ENCODE measurements around the gene STK32A.
"Not testable (repeated sequence)": the region's sequence is repeated elsewhere in the genome, so short reads cannot be mapped to it uniquely, and the experiment has no call there.

Gene STK32A

GRCh38 chr5:147223343-147223742 lies 11.5 kb upstream of the STK32A start:
- H3K9ac ChIP-seq (ENCODE audit: low read length): no peak overlapping the region
- no peaks in the 10 kb centered on the region for H3K36me3 ChIP-seq (ENCODE audit: control insufficient read depth, low read depth, low read length)
- H3K27ac ChIP-seq (ENCODE audit: low read length): no peak overlapping the region
- H3K27me3 ChIP-seq (ENCODE audit: control insufficient read depth, insufficient read depth, low read length): no peaks in the 10 kb centered on the region
- H3K9me3 ChIP-seq (ENCODE audit: control insufficient read depth, low read depth, low read length): no peaks in the 10 kb centered on the region
- no peak overlapping the region for H3K4me3 ChIP-seq (ENCODE audit: low read length)
- H3K4me1 ChIP-seq (ENCODE audit: control insufficient read depth, low read depth, low read length): no peaks in the 10 kb centered on the region

- H3K27ac ChIP-seq (ENCODE audit: low read length): no peak overlapping the region
- no peaks in the 10 kb centered on the region for H3K36me3 ChIP-seq (ENCODE audit: control insufficient read depth, low read depth, low read length)
- no peak overlapping the region for H3K9ac ChIP-seq (ENCODE audit: low read length)
- H3K4me3 ChIP-seq (ENCODE audit: low read length): no peak overlapping the region
- H3K9me3 ChIP-seq (ENCODE audit: control insufficient read depth, low read depth, low read length): no peaks in the 10 kb centered on the region
- H3K4me1 ChIP-seq (ENCODE audit: control insufficient read depth, low read depth, low read length): no peaks in the 10 kb centered on the region
- no peaks in the 10 kb centered on the region for H3K27me3 ChIP-seq (ENCODE audit: control insufficient read depth, insufficient read depth, low read length)
Measured at GRCh38 chr5:147223948-147224791, 10.7 kb upstream of the STK32A start.

- H3K9ac ChIP-seq (ENCODE audit: low read length): no peak overlapping the region
- peaks cover 8% of the 10 kb centered on the region for H3K27me3 ChIP-seq (ENCODE audit: control insufficient read depth, insufficient read depth, low read length)
- H3K4me1 ChIP-seq (ENCODE audit: control insufficient read depth, low read depth, low read length): no peaks in the 10 kb centered on the region
- H3K4me3 ChIP-seq (ENCODE audit: low read length): no peak overlapping the region
- no peaks in the 10 kb centered on the region for H3K9me3 ChIP-seq (ENCODE audit: control insufficient read depth, low read depth, low read length)
- H3K27ac ChIP-seq (ENCODE audit: low read length): no peak overlapping the region
- H3K36me3 ChIP-seq (ENCODE audit: control insufficient read depth, low read depth, low read length): no peaks in the 10 kb centered on the region
Measured at GRCh38 chr5:147225938-147226337, 8.9 kb upstream of the STK32A start.

DNA sequence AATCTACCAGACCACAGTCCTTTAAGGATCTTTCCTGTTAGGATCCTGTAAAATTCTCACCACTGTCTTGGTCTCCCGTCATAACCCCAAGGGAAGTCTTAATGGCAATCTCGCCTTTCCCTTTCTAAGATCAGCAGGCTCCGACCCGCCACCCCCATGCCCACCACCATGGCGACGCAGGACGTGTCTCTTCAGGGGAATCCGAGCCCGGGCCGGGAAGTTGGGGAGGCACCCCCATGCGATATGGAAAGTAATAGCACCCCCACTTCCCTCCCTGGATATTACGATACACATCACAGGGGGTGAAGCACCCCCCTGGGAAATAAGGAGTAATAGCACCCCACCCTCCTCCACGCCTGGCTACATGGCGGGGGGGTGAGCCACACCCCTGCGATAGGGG lies 8.3 kb upstream of the STK32A start:
- H3K27ac ChIP-seq (ENCODE audit: low read length): no peak overlapping the region
- H3K9ac ChIP-seq (ENCODE audit: low read length): no peak overlapping the region
- H3K4me3 ChIP-seq (ENCODE audit: low read length): no peak overlapping the region
- H3K36me3 ChIP-seq (ENCODE audit: control insufficient read depth, low read depth, low read length): no peaks in the 10 kb centered on the region
- H3K27me3 ChIP-seq (ENCODE audit: control insufficient read depth, insufficient read depth, low read length): peaks cover 14% of the 10 kb centered on the region
- H3K9me3 ChIP-seq (ENCODE audit: control insufficient read depth, low read depth, low read length): no peaks in the 10 kb centered on the region
- no peaks in the 10 kb centered on the region for H3K4me1 ChIP-seq (ENCODE audit: control insufficient read depth, low read depth, low read length)

GRCh38 chr5:147234239-147234824 lies 494 bp upstream of the STK32A start:
- peak overlapping the region; percentile 65 for H3K4me3 ChIP-seq (ENCODE audit: low read length)
- H3K9me3 ChIP-seq (ENCODE audit: control insufficient read depth, low read depth, low read length): no peaks in the 10 kb centered on the region
- H3K27ac ChIP-seq (ENCODE audit: low read length): no peak overlapping the region
- H3K4me1 ChIP-seq (ENCODE audit: control insufficient read depth, low read depth, low read length): no peaks in the 10 kb centered on the region
- H3K9ac ChIP-seq (ENCODE audit: low read length): no peak overlapping the region
- H3K27me3 ChIP-seq (ENCODE audit: control insufficient read depth, insufficient read depth, low read length): peaks cover 59% of the 10 kb centered on the region
- no peaks in the 10 kb centered on the region for H3K36me3 ChIP-seq (ENCODE audit: control insufficient read depth, low read depth, low read length)

GRCh38 chr5:147240266-147240985 lies 5.6 kb downstream of the STK32A start:
- H3K9ac ChIP-seq (ENCODE audit: low read length): no peak overlapping the region
- H3K27me3 ChIP-seq (ENCODE audit: control insufficient read depth, insufficient read depth, low read length): peaks cover 10% of the 10 kb centered on the region
- no peaks in the 10 kb centered on the region for H3K9me3 ChIP-seq (ENCODE audit: control insufficient read depth, low read depth, low read length)
- no peak overlapping the region for H3K4me3 ChIP-seq (ENCODE audit: low read length)
- no peak overlapping the region for H3K27ac ChIP-seq (ENCODE audit: low read length)
- H3K4me1 ChIP-seq (ENCODE audit: control insufficient read depth, low read depth, low read length): peaks cover 5% of the 10 kb centered on the region
- H3K36me3 ChIP-seq (ENCODE audit: control insufficient read depth, low read depth, low read length): no peaks in the 10 kb centered on the region

- H3K4me3 ChIP-seq (ENCODE audit: low read length); H3K9me3 ChIP-seq (ENCODE audit: control insufficient read depth, low read depth, low read length); H3K36me3 ChIP-seq (ENCODE audit: control insufficient read depth, low read depth, low read length); H3K27ac ChIP-seq (ENCODE audit: low read length); H3K27me3 ChIP-seq (ENCODE audit: control insufficient read depth, insufficient read depth, low read length); H3K9ac ChIP-seq (ENCODE audit: low read length); H3K4me1 ChIP-seq (ENCODE audit: control insufficient read depth, low read depth, low read length): not testable (repeated sequence)
Measured at GRCh38 chr5:147243238-147243637, 8.4 kb downstream of the STK32A start.

DNA sequence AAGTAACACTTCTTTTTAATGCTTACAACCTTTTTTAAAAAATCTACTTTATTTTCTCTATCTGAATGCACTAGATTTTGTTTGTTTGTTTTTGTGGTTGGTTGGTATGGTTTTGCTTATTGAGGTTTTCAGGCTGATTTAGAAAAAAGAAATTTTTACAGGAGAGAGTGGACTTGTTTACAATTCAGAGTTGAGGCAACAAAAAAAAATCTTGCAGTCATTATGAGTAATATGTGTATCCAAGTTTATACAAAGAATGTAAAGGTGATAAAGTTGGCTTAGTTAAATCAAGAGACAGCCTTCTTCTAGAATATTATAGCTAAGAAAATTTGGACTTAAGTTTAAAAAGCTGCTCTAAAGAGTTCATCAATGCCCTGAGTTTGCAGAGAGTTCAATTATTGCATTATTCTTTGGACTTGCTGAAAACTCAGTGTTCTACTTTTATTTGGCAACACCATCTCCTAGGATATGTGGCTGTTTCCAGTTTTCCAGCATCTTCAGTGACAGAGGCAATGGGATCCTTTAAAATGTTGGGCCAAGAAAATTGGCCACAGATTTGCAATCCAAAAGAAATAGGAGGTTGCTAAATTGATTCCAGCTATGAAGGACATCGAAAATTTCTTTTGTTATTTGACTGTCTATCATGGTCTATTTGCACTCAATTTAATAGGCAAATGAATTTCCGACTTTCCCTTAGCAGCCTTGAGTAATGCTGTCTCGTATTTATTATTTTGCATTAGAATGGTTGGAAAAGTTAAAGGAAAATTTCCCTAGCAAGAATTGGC lies 10.7 kb downstream of the STK32A start:
- H3K36me3 ChIP-seq (ENCODE audit: control insufficient read depth, low read depth, low read length): no peaks in the 10 kb centered on the region
- no peak overlapping the region for H3K4me3 ChIP-seq (ENCODE audit: low read length)
- H3K4me1 ChIP-seq (ENCODE audit: control insufficient read depth, low read depth, low read length): peaks cover under 1% of the 10 kb centered on the region
- no peaks in the 10 kb centered on the region for H3K9me3 ChIP-seq (ENCODE audit: control insufficient read depth, low read depth, low read length)
- no peak overlapping the region for H3K9ac ChIP-seq (ENCODE audit: low read length)
- no peaks in the 10 kb centered on the region for H3K27me3 ChIP-seq (ENCODE audit: control insufficient read depth, insufficient read depth, low read length)
- no peak overlapping the region for H3K27ac ChIP-seq (ENCODE audit: low read length)

GRCh38 chr5:147248561-147248960 lies 13.7 kb downstream of the STK32A start:
- no peak overlapping the region for H3K9ac ChIP-seq (ENCODE audit: low read length)
- H3K4me1 ChIP-seq (ENCODE audit: control insufficient read depth, low read depth, low read length): no peaks in the 10 kb centered on the region
- no peaks in the 10 kb centered on the region for H3K9me3 ChIP-seq (ENCODE audit: control insufficient read depth, low read depth, low read length)
- H3K27me3 ChIP-seq (ENCODE audit: control insufficient read depth, insufficient read depth, low read length): no peaks in the 10 kb centered on the region
- H3K36me3 ChIP-seq (ENCODE audit: control insufficient read depth, low read depth, low read length): no peaks in the 10 kb centered on the region
- H3K4me3 ChIP-seq (ENCODE audit: low read length): no peak overlapping the region
- H3K27ac ChIP-seq (ENCODE audit: low read length): no peak overlapping the region

DNA sequence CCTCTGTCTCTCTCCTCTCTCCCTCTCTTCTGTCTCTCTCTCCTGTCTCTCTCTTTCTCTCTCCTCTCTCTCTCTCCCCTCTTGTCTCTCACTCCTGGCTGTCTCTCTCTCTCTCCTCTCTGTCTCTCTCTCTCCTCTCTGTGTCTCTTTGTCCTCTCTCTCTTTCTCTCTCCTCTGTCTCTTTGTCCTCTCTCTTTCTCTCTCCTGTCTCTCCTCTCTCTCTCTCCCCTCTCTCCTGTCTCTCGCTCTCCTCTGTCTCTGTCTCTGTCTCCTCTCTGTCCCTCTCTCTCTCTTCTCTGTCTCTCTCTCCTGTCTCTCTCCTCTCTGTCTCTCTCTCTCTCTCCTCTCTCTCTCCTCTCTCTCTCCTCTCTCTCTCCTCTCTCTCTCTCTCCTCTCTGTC lies 25.0 kb downstream of the STK32A start:
- H3K9ac ChIP-seq (ENCODE audit: low read length): no peak overlapping the region
- no peaks in the 10 kb centered on the region for H3K36me3 ChIP-seq (ENCODE audit: control insufficient read depth, low read depth, low read length)
- peaks cover 4% of the 10 kb centered on the region for H3K4me1 ChIP-seq (ENCODE audit: control insufficient read depth, low read depth, low read length)
- no peaks in the 10 kb centered on the region for H3K9me3 ChIP-seq (ENCODE audit: control insufficient read depth, low read depth, low read length)
- H3K27me3 ChIP-seq (ENCODE audit: control insufficient read depth, insufficient read depth, low read length): no peaks in the 10 kb centered on the region
- no peak overlapping the region for H3K27ac ChIP-seq (ENCODE audit: low read length)
- H3K4me3 ChIP-seq (ENCODE audit: low read length): no peak overlapping the region

DNA sequence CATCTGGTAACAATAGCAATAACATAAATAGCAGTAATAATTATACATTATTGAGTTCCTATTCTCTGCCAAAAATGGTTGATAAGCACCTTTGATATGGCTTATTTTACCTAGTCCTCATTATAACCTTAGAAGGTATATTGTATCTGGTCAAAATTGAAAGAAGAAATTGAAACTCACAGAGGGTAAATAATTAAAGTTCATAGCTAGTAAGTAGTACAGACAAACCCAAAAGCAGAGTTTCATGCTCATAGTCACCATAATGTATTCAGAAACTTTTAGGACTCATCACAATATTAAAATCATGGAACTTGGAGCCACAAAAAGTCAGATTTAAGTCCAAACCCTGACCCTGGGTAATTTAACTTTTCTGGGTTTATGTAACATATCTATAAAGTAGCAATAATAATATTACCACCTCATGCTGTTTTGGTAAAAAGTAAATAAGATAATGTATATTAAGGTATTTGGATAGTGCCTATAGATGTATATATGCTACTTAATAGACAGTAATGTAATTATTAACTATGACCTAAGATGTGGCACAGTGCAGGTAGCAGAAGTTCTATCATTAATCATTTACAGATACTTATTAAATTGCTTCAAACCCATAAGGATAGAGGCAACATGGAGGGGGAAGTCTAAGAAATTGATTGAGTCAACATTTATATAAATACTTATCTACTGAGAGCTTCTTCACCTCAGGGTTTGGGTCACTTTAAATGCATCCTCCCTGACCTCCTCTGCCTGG lies 32.4 kb downstream of the STK32A start:
- Histone ChIP-seq H3K27me3 (ENCODE audit: control insufficient read depth, insufficient read depth, low read length) (no peaks in the 10 kb centered on the region), H3K4me3 (ENCODE audit: low read length) (no peak overlapping the region)

More for the DNA sequence above, 32.4 kb downstream of the STK32A start:
- no peak overlapping the region for H3K9ac ChIP-seq (ENCODE audit: low read length)
- no peaks in the 10 kb centered on the region for H3K9me3 ChIP-seq (ENCODE audit: control insufficient read depth, low read depth, low read length)
- no peaks in the 10 kb centered on the region for H3K4me1 ChIP-seq (ENCODE audit: control insufficient read depth, low read depth, low read length)
- no peak overlapping the region for H3K27ac ChIP-seq (ENCODE audit: low read length)
- H3K36me3 ChIP-seq (ENCODE audit: control insufficient read depth, low read depth, low read length): no peaks in the 10 kb centered on the region
